GM21717 (cell line): ENCODE results near the gene PPP2R5E.

Experiments used
- ATAC-seq: cut with Tn5 transposase; IDR thresholded peaks from one replicate; pipeline ENCODE4 v1.9.1; 2021; ENCODE audit warnings: mild to moderate bottlenecking, moderate library complexity; ENCODE audit not compliant: unreplicated experiment

The PPP2R5E gene

DNA sequence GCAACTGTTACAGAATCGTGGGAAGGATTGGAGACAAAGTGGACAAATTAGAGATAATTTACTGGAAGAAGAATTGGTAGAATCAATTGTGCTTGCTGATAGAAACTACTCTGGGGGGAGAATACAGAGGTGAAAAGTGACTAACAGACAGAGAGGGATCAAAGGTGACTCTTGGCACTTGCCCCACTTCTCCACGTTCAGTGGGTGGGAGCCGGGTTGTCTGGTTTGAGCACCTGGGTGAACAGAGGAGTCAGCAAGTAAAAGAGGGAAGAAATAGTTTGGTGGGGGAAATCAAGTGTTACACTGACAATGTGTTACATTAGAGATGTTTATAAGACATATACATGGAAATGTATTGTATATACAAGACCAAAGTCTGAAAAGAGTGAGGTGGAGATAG is 69.1 kb downstream of the PPP2R5E start:
- no peak for ATAC-seq

- ATAC-seq: no peak
Measured at GRCh38 chr14:63472986-63473788, 70.0 kb downstream of the PPP2R5E start.

DNA sequence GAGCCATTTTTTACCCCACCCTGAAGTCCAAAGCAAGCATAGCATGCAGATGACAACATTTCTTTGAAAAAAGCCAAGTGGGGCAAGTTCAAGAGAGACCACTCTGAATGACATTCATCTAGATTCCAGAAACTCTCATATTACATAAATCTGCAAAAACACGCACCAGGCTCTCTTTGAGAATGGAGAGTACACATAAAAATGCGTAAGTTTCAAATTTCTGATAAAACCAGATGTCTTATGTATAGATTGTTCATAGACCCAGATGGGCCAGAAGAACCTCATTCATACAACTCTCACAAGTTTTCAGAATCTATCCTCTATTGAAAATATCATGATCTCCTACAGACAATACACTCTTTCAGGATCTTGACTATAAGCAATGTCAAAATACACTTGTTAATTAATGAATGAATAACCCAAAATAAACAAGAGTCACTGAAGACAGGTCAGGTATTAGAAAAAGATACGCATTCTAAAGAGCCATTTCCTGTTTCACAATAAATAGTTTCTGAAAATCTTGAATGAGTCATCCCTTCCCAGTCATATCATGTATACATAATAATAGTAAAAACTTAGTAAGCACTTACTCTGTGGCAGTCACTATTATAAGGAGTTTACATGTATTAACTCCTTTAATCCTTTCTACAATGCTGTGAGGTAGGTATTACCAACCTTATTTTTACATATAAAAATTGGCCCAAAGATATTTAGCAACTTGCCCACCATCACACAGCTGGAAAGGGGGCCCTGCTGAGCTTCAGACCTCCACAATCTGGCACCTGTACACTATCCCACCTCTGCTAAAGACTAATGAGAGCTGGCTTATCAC is 72.0 kb downstream of the PPP2R5E start:
- peak; percentile 91 for ATAC-seq

DNA sequence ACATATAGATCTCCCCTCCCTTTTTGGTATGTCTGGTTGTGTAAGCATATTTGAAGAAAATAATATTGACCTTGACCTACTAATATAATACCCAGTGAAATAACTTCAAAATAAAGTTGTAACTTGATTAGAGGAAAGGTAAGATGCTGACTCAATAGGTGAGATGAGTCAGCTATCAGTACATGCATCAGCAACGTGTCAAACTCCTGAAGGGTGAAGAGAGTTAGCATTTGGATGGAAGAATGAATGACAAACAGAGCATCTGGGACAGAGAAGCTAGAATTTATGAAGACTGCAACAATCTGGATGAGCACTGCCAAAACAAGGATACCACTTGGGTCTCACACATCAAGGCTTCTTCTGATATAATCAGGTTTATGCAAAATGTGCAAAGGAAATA is 74.9 kb downstream of the PPP2R5E start:
- ATAC-seq: peak; percentile 45

DNA sequence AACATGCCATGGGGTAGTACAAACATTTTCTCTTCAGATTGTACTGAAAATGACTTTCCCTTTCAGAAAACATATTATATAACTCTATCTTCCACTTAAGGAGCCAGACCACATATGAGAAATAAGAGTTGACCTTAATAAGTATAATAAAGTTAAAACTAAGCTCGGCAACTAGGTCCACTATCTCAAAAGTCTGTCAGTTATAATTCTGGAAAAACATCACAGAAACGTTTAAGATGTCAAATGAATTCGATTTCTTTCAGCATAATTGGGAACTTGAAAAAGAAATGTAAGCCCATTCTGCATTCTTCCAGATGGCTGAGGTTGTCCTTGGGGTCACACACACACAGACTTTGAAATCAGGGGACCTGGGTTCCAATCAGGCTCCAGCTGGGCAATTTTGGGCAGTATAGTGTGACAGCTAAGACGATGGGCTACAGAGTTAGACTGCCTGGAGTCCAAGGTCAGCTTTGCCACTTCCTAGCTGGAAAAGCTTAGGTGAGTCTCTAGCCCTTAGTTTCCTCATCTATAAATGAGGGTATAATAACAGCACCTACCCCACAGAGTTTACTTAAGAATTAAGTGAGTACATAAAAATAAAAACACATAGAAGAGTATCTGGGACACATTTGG is 75.6 kb downstream of the PPP2R5E start:
- no peak for ATAC-seq

DNA sequence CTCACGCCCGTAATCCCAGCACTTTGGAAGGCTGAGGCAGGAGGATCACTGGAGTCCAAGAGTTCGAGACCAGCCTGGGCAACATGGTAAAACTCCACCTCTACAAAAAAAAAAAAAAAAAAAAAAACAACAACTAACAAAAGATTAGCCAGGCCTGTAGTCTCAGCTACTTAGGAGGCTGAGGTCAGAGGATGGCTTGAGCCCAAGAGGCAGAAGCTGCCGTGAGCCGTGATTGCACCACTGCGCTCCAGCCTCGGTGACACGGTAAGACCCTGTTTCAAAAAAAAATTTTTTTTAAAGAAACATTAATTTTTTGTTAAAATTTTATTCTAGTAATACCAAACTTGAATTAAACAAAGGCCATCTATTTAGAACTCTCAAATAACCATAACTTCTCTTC is 77.8 kb downstream of the PPP2R5E start:
- ATAC-seq: no peak

GRCh38 chr14:63460680-63461369 is 82.4 kb downstream of the PPP2R5E start:
- ATAC-seq: no peak

DNA sequence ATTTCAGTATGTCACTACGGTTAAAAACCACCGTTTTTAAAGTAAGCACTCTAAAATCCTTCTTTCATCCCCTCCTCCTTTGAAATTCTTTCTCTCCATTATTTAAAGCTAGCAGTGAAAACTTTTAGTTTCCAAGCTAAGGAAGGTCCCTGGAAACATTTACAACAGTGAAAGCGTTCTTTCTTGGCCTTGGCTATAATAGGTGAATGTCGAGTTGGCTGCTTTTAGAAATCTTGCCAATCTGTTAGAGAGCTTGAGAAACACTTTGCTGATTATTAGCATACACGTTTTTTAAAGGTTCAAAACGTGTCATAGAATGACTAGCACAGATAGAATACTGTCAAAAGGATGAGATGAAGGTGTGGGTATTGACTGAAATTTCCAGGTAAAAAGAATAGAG is 83.4 kb downstream of the PPP2R5E start:
- no peak for ATAC-seq

- no peak for ATAC-seq
Measured at GRCh38 chr14:63457498-63457897, 85.7 kb downstream of the PPP2R5E start.

DNA sequence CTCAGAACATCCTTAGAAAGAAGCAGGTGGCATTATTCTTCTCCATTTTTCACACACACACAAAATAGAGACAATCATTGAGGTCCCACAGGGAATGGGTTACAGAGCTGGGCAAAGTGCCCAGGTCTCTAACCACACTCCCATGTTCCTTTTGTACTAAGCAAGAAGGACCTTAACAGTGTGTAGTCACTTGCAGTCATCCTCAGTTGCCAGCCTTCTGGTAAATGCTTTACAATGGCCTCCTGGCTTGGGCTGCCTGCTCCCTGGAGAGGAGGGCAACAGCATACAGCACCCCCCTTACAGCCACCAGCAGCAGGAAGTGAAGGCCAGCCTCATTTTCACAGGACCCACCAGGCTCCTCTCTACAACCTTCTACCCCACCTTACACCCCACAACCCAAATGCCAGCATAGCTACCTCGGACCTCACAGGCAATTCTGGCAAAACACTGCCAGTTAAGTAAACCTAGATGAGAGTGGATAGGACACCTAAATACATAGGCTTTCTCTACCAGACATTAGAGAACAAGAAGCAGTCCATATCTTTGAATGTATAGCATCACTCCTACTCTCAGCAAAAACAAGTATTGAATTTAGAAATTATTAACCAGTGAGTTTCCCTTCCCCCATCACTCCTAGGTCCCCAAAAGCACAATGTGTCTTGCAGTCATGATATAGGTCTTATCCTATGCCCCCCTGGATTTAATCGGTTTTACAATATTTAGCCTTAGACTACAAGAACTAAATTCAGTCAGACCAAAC is 88.1 kb downstream of the PPP2R5E start:
- ATAC-seq: no peak

DNA sequence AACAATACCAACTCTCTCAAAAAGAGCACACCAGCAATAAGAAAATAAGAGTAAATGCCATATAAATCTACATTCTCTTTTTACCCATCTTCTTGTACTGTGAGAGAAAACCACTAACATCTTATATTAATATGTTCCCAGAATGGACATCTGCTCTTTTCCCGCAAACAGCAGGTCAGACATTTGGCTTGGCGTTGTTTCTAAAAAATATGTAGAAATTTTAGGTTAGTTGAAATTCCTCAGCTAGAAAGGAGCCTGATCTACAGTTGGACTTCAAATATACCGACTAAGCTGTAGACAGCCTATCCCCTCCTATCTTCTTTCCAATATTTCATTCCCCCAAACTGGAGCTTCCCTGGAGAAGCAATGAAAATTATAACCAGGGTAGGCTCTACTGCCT is 88.7 kb downstream of the PPP2R5E start:
- ATAC-seq: no peak

GRCh38 chr14:63453443-63453936 is 89.7 kb downstream of the PPP2R5E start:
- no peak for ATAC-seq

DNA sequence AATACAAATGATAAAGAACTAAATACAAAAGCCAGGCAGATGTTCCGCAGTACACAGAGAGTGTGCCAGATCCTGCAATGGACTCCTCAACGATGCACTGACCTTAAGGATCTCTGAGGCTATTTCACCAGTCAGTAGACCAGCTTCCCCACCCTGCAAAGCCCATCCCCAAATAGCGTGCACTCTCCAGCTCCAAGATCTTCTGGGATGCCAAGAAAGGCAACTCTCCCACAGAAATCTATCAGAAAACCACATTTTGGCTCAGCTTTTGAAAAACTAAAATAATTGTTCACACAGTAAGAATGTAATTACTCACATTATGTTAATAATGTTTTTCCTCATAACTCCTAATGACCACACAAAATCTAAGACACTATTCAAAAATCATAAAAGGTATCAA is 90.4 kb downstream of the PPP2R5E start:
- ATAC-seq: no peak

DNA sequence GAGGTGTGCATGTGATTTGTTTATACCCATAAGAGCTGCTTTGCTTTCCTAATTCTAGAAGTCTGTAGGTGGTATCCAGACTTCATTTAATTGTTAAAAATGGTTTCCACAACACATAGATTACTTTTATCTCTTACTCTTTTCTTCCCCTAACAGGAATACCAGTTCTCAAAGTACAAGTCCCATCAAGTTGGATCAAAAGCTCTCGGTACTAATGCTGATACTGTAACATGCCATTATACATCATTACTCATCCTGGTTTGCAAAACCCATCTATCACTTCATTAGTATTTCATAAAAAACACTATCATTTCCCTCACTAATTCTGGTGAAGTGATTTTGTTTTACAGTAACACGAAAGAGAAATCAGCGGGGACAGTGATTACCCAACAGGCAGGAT is 94.3 kb downstream of the PPP2R5E start:
- no peak for ATAC-seq

DNA sequence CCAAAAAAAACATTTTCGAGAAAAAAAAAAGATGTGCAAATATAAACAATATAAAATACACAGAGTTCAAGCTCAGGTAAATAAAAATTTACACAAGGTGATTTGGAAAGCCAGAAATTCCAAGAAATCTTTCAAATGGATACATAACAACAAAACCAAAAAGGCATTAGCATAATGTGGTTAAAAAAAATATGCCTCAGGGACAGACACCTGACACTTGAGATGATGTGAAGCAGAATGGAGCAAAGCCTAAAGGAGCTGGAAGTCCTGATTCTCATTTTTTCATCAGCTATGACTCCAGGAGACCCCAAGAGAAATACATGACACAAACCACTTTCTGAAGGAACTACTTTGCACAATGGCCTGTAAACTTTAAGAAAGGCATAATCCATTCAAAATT is 98.6 kb downstream of the PPP2R5E start:
- no peak for ATAC-seq

- no peak for ATAC-seq
Measured at GRCh38 chr14:63443988-63444387, 99.2 kb downstream of the PPP2R5E start.

GRCh38 chr14:63443361-63443760 is 99.8 kb downstream of the PPP2R5E start:
- no peak for ATAC-seq

- no peak for ATAC-seq
Measured at GRCh38 chr14:63438065-63438757, 105.0 kb downstream of the PPP2R5E start.

- ATAC-seq: no peak
Measured at GRCh38 chr14:63436286-63437098, 106.7 kb downstream of the PPP2R5E start.
